HG03439 (cell line): ENCODE measurements around the gene GPATCH1.
"Not testable (repeated sequence)": the region's sequence is repeated elsewhere in the genome, so short reads cannot be mapped to it uniquely, and the experiment has no call there.

Experiments
- ATAC-seq: cut with Tn5 transposase; IDR thresholded peaks from one replicate; pipeline ENCODE4 v1.9.1; 2021; ENCODE audit warnings: mild to moderate bottlenecking, moderate library complexity; ENCODE audit not compliant: unreplicated experiment

Gene GPATCH1

DNA sequence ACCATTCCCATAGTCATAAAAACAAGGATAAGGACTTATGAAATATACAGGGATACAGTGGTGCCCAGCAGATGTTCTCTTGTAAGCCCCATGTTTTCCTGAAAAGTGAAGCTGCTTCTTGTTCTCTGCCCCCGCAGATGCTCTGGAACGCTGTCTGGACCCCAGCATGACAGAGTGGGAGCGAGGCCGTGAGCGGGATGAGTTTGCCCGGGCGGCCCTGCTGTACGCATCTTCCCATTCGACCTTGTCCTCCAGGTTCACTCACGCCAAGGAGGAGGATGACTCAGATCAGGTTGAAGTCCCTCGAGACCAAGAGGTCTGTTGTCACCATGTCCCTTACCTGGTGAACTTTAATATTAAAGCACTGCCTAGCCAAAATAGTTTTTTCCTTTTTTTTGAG, 30.6 kb downstream of the GPATCH1 start:
- no peak for ATAC-seq

GRCh38 chr19:33114312-33114711, 33.3 kb downstream of the GPATCH1 start:
- ATAC-seq = no peak

GRCh38 chr19:33117501-33117900, 36.5 kb downstream of the GPATCH1 start:
- ATAC-seq = no peak

GRCh38 chr19:33118643-33119042, 37.7 kb downstream of the GPATCH1 start:
- ATAC-seq = no peak

DNA sequence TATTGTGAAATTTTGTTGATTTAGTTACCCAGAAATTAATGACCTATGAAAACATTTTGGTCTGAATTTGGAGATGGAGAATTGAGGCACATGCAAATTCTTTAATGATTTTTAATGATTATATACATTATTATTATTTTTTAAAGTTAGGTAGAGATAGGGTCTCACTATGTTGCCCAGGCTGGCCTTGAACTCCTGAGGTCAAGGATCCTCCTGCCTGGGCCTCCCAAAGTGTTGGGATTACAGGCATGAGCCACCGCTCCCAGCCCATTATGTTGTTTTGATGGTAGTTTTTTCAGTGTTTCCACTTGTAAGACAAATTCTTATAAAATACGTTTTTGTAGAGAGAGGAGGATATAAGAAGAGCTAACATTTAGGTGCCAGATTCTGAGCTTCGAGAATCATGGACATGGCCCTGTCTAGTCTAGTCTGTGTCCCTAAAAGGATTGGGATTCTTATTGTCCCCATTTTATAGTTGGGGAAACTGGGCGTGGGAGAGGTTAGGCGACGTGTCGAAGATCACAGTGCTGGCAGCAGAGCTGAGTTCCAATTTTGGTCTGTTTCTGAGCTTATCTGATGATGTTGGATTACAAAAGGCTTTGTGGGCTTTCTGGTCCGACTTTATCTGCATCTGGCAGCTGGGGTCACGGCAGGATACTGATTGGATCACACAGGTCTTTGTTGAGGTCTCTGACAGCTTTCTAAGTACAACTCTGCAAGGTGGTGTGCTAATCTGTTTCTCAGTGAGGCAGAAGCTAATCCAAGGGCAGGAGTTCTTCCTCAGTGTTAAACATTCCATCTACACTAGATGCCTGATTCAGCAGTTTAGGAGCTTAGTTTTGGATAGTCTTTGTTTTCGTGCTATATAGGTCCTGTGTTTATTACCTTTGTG, 43.5 kb downstream of the GPATCH1 start:
- ATAC-seq = no peak

DNA sequence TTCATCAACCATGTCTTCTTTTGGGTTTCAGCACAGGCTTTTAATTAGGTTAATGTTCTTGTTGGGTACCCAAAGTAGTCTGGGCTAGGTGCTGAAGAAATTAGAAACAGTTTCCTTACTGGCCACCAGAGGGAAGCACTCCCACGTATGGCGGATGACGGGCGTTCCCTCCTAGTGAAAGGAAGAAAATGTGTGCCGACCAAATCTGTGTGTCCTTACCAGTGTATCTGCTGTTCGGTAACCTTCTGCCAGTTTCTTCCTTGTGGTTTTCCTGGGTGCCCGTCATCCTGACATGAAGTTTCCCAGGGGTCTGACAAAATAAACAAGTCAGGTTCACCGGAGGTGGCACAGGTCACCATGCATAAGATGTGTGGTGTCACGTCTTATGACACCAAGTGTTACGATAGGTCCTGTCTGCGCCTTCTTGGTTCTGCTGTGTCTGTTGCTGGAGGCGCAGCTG, 45.0 kb downstream of the GPATCH1 start:
- no peak for ATAC-seq

DNA sequence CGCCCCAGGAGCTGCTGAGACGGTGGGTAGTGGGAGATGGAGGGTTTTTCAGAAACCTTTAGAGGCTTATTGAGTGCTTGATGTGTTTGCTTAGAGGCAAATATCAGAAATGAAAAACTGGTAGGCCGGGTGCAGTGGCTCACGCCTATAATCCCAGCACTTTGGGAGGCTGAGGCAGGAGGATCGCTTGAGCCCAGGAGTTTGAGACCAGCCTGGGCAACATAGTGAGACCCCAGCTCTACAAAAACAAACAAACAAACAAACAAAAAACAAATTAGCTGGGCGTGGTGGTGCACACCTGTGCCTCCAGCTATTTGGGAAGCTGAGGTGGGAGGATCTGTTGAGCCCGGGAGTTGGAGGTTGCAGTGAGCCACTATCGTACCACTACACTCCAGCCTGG, 45.7 kb downstream of the GPATCH1 start:
- not testable (repeated sequence) for ATAC-seq

GRCh38 chr19:33129901-33130300, 48.9 kb downstream of the GPATCH1 start:
- no peak for ATAC-seq

DNA sequence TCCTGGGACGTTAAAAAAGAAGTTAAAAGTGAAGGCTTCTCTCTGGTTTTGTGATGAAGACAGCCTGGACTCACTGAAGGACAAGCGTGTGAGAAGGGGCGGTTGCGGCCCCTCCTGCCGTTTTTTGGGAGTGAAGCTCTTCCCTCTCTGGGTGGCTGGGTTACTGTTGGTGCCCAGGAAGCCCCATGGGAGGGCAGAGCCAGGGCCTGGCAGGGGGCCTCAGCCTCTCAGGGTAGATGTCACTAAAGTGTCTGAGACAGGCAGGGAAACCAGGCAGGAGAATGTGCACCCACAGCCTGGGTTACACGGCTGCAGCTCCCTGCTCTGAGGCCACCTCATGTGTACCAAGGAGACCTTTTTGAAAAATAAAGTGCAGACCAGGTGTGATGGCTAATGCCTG, 49.5 kb downstream of the GPATCH1 start:
- ATAC-seq = no peak

- no peak for ATAC-seq
Observed at GRCh38 chr19:33132021-33132420, 51.0 kb downstream of the GPATCH1 start, which contains the start of gene WDR88. Gene WDR88, plus strand, starts transcription at chr19:33132114. Its CDS starts 56 bp downstream, at chr19:33132170.

- no peak for ATAC-seq
Observed at GRCh38 chr19:33132425-33132824, 51.4 kb downstream of the GPATCH1 start.

DNA sequence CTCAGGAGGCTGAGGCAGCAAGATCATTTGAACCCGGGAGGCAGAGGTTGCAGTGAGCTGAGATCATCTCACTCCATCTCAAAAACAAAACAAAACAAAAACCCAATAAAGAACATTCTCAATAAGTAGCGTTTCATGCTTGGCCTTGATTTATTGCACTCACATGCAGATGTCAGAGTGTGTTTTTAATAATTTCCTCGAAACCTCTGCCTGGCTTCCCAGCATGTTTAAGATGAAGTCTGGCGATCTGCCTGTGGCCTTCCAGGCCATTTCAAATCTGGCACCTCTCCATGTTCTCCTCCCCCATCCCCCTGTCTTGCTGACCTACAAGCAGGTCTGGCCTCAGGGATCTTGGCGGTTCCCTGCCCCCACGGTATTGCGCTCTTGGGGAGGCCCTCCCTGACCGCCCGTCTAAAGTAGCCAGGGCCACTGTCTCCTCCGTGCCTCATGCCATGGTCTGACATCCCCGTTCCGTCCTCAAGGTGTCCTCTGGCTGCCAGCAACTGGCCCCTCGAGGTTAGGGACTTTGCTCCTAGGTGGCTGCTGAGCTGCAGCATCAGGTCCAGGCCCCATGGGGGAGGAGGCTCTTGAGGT, 52.6 kb downstream of the GPATCH1 start:
- no peak for ATAC-seq

- ATAC-seq = no peak
Observed at GRCh38 chr19:33134571-33135041, 53.6 kb downstream of the GPATCH1 start.

- no peak for ATAC-seq
Observed at GRCh38 chr19:33139165-33139564, 58.2 kb downstream of the GPATCH1 start.

- no peak for ATAC-seq
Observed at GRCh38 chr19:33143897-33144405, 63.0 kb downstream of the GPATCH1 start.

DNA sequence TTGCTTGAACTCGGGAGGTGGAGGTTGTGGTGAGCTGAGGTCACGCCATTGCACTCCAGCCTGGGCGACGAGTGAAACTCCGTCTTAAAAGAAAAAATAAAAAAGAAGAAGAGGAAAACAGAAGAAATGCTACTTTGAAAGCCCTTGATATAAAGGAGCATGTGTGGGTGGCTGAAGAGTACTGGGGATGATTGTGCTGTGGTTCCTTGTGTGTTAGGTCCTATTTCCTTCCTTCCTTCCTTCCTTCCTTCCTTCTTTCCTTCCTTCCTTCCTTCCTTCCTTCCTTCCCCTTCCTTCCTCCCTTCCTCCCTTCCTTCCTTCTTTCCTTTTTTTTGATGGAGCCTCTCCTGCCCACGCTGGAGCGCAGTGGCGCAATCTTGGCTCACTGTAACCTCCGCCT, 65.2 kb downstream of the GPATCH1 start:
- no peak for ATAC-seq

- ATAC-seq = no peak
Observed at GRCh38 chr19:33147538-33147937, 66.6 kb downstream of the GPATCH1 start.

- ATAC-seq = no peak
Observed at GRCh38 chr19:33150852-33151518, 70.0 kb downstream of the GPATCH1 start.

DNA sequence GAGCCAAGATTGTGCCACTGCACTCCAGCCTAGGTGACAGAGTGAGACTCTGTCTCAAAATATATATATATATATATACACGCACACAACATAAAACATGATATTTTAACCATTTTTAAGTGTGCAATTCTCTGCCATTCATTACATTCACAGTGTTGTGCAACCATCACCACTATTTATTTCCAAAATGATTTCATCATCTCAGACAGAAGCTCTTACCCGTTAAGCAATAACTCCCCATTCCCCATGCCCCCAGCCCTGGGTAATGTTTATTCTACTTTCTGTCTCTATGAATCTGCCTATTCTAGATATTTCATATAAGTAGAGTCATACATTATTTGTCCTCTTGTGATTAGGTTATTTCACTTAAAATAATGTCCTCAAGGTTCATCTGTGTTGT, 71.2 kb downstream of the GPATCH1 start:
- ATAC-seq = no peak

GRCh38 chr19:33152625-33153024, 71.6 kb downstream of the GPATCH1 start:
- not testable (repeated sequence) for ATAC-seq

DNA sequence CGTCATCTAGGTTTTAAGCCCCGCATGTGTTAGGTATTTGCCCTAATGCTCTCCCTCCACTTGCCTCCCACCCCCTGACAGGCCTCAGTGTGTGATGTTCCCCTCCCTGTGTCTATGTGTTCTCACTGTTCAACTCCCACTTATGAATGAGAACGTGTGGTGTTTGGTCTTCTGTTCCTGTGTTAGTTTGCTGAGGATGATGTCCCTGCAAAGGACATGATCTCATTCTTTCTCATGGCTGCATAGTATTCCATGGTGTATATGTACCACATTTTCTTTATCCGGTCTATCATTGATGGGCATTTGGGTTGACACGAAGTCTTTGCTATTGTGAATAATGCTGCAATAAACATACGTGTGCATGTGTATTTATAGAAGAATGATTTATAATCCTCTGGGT, 73.3 kb downstream of the GPATCH1 start:
- not testable (repeated sequence) for ATAC-seq
